Epithelial cell of proximal tubule (primary cell): ENCODE measurements around the gene RNF32. TPM values are rescaled to one million over a fixed set of nuclear protein-coding genes. Genes with fewer than 3 reads are reported as not detected.

Experiments used
- DNase-seq: peaks from one replicate; pipeline ENCODE4 v3.0.0-alpha.2; 2011; ENCODE audit warnings: low read depth
- H3K4me3 ChIP-seq: 2 replicates; pipeline ENCODE4 v1.5.1; 2011; ENCODE audit warnings: low read depth, mild to moderate bottlenecking, low read length
- CTCF ChIP-seq: conservative IDR thresholded peaks from 2 replicates; pipeline ENCODE4 v1.5.1; 2012; ENCODE audit warnings: low read depth, mild to moderate bottlenecking, low read length
- total RNA-seq: library from RNA; depleted of rRNA; stranded (reverse); fragments of >200 nt; gene quantifications from 2 replicates; pipeline ENCODE4 v1.2.3, GENCODE V29; 2015

RNF32 gene
- total RNA-seq, 1 donor from 2014 or later, result 0.35 TPM

GRCh38 chr7:156703773-156704482 lies 63.4 kb downstream of the RNF32 start:
- DNase-seq, result no peak

GRCh38 chr7:156722043-156722826 lies 81.7 kb downstream of the RNF32 start:
- no peak for DNase-seq
- H3K4me3 ChIP-seq, result no peak overlapping the region
- no peak for TF ChIP-seq CTCF

More at GRCh38 chr7:156703773-156704482, 63.4 kb downstream of the RNF32 start:
- H3K4me3 ChIP-seq, result no peak overlapping the region
- TF ChIP-seq CTCF, result no peak

DNA sequence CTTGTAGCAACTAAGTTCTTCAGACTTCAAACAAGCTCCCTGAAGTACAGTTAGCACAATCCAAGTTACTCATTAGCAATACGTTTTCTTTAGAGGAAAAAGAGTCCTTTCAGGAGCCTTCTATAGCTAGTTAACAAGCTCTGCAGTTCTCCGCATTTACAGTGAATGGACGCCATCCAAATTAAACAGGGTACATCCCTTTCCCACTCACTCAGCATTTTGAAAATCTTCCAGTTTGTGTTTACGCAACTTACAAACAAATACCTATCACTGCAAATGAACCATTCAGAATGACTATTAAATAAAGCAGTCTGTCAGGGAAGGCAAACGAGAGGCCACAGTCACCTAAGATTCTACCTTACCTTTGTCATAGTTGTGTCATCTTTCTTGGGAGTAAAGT lies 84.5 kb downstream of the RNF32 start:
- H3K4me3 ChIP-seq, result no peak overlapping the region
- DNase-seq, result no peak
- TF ChIP-seq CTCF, result no peak

- DNase-seq, result no peak
- H3K4me3 ChIP-seq, result no peak overlapping the region
- no peak for TF ChIP-seq CTCF
Observed at GRCh38 chr7:156725936-156726335, 85.4 kb downstream of the RNF32 start.
